HG02973 (cell line): ENCODE results near the gene JARID2.

ENCODE experiments used
- ATAC-seq: cut with Tn5 transposase; IDR thresholded peaks from one replicate; pipeline ENCODE4 v1.9.1; 2021; ENCODE audit warnings: moderate library complexity; ENCODE audit not compliant: unreplicated experiment

The JARID2 gene

DNA sequence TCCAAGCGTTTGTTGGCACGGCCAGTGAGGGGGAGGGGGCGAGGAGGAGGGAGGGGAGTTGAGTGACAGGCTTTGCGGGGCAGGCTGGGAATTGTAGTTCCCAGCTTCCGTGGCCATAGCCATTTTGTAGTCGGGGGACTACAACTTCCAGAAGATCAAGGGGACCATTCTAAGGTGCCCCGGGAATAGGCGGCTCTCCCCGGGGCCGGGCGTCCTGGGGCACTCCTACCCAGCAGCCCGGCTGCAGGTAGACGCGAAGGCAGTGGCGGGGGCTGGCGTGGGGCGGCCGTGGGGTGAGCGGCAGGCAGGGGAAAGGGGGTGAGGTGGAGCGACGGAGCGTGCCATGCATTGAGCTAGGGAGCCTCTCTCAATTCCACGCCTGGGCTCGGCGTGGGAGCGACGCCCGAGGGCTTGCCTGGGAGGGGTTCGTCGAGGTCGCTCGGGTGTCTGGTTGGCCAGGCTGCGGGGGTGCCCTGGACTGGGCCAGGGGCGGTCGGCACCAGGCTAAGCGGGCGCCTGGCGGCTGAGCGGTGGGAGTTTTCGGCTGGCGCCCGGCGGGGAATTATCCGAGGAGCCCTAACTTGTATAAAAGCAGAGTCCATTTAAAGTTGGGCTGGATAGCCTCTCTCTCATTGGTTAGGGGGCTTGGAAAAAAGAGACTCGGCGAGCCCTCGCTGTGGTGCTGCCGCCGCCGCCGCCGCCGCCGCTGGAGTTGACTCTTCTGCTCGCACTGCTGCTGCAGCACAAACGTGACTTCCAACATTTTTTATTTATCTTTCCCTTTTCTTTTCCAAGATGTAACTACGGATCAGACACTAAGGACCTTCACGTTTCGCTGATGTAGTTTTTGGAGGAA lies at the start of gene JARID2:
TSS of gene JARID2 (plus strand) at position 709 of the 856 bp plus-strand sequence. CDS start 471 bp downstream, outside the sequence.
- peak; percentile 43 for ATAC-seq

DNA sequence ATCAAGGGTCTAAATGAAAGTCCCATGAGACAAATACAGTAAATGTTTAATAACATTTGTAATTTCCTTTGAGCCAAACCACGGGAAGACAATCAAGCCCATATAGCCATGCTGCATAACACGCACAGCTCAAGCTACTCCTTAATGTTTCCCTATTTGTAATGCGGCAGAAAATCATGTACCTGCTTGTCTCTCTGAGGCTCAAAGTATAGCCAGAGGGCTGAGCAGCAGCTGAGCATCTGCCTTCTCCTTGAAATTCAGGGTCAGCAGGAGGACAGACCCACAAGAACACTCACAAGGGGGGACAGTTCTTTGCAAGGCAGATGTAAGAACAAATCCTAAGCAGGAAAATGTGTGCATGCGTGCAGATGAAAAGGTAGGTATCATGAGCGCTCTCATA lies 45.8 kb upstream of the JARID2 start:
- no peak for ATAC-seq

DNA sequence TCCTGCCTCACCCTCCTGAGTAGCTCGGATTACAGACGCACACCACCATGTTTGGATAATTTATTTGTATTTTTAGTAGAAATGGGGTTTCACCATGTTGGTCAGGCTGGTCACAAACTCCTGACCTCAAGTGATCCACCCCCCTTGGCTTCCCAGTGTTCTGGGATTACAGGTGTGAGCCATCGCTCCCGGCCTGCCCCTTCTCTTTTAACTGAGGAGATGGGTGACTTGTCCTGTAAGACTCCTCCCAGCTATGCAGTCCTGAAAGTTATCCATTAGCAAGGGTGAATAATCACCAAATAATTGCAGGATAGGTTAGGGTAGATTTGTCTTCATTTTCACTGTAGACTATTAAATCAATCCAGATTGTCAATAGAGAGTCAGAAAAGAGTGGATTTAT lies 40.5 kb upstream of the JARID2 start:
- no peak for ATAC-seq

DNA sequence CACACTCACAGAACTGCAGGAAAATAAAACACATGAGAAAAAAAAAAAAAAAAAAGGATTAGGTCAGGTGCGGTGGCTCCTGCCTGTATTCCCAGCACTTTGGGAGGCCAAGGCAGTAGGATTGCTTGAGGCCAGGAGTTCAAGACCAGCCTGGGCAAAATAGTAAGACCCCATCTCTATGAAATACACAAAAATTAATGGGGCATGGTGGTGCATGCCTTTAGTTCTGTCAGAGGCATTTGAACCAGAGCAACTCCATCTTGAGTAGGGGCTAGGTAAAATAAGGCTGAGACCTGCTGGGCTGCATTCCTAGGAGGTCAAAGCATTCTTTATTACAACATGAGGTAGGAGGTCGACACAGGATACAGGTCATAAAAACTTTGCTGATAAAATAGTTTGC lies 39.0 kb upstream of the JARID2 start:
- ATAC-seq, result no peak

DNA sequence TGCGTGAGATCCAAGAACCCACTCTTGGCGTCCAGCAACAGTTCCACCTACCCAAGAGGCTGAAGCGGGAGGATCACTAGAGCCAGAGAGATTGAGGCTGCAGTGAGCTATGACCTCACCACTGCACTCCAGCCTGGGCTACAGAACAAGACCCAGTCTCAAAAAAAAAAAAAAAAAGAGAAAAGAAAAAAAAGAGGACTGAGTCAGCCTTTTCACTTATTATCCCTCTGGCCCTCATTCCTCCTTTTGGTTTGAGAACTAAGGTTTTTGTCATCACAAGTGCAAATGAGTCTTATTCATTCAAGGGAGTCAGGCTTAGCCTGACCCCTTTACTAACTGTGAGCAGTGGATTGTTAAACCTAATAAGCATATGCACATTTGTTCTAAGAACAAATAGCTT lies 37.9 kb upstream of the JARID2 start:
- ATAC-seq, result no peak

DNA sequence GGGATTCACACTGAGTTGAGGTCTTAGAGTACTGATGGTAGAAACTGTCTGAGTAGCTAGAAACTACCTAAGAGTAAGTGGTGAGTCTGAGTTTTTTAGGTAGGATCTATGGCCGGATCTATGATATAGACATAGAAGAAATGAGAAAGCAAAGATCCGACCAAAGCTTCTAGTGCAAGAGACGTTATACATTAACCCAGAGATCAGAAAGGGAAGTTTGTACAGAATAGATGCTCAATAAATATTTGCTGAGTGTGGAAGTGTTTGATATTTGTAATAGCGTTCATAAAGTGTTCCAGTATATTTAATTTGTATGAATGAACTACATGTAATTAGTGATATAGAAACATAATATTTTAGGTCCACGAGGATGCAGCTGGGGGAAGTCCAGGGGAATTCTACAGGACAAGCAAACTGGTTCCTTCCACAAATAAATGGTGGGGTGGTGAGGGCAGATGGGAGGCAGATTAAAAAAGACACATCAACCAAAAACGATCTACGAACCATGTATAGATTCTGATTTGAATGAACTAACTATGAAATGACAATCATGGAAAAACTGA lies 31.9 kb upstream of the JARID2 start:
- no peak for ATAC-seq

DNA sequence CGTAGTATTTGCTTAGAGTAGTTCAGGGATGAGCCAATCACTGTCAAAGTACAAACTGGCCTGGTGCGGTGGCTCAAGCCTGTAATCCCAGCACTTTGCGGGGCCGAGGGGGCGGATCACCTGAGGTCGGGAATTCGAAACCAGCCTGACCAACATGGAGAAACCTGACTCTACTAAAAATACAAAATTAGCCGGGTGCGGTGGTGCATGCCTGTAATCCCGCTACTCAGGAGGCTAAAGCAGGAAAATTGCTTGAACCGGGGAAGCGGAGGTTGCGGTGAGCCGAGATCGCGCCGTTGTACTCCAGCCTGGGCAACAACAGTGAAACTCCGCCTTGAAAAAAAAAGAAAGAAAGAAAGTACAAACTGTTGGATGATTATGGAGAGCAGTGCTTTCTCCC lies 27.5 kb upstream of the JARID2 start:
- no peak for ATAC-seq

DNA sequence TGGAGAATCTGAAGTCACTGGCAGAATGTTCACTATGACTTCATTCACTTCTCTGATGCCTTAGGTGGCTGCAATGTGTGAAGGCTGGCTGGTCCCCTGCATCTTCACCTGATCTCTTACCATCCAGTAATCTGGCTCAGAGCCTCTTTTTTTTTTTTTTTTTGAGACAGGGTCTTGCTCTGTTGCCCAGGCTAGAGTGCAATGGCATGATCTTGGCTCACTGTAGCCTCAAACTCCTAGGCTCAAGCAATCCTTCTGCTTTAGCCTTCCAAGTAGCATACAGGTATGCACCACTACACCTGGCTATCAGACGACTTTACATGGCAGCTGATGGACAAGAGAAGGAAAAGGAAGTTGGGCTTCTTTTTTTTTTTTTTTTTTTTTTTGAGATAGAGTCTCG lies 25.8 kb upstream of the JARID2 start:
- no peak for ATAC-seq

DNA sequence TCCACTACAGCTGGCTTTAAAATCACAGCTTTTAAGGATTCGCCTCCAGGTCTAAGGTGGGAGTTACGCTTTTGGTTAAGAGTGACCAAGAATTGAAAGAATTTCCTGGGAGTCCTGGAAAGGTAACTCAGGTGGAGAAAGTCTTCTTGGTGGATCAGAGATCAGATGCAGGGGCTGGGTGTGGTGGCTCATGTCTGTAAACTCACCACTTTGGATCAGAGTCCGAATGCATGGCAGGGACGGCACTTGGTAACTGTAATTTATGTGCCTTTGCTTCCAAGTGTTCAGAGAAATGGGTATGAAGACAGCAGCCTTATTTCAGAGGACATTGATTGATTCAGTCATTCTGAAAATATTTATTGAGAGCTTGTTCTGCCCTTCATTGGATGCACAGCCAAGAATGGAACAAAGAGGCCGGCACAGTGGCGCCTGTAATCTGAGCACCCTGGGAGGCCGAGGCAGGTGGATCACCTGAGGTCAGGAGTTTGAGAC lies 18.0 kb upstream of the JARID2 start:
- no peak for ATAC-seq

DNA sequence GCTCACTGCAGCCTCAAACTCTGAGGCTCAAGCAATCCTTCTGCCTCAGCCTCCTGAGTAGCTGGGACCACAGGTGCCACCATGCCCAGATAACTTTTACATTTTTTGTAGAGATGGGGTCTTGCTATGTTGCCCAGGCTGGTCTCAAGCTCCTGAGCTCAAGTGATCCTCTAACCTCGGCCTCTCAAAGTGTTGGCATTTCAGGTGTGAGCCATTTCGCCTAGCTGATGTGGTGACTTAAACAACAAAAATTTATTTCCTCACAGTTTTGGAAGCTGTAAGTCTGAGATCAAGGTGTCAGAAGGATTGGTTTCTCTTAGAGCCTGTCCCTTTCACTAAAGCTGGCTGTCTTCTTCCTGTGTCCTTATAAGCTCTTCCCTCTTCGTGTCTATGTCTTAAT lies 15.0 kb upstream of the JARID2 start:
- ATAC-seq, result no peak

DNA sequence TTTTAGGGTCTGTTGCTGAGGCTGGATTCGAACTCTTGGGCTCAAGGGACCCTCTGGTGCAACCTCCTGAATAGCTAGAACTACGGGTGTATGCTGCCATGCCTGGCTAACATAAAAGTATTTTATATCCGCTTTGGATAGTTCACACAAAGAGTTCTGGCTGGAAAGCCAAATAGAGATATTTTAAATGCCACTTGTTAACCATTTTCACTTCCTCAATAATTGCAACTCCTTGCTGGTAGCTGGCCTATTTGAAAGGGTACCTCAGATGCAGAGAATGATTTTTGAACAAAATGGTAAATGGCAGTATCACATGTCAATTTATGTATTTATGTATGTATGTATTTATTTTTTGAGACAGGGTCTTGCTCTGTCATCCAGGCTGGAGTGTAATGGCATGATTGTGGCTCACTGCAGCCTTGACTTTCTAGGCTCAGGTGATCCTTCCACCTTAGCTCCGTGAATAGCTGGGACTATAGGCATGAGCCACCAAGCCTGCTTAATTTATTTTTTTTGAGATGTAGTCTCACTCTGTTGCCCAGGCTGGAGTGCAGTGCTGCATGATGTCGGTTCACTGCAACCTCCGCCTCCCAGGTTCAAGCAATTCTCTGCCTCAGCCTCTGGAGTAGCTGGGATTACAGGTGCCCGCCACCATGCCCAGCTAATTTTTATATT lies 12.9 kb upstream of the JARID2 start:
- ATAC-seq, result no peak

DNA sequence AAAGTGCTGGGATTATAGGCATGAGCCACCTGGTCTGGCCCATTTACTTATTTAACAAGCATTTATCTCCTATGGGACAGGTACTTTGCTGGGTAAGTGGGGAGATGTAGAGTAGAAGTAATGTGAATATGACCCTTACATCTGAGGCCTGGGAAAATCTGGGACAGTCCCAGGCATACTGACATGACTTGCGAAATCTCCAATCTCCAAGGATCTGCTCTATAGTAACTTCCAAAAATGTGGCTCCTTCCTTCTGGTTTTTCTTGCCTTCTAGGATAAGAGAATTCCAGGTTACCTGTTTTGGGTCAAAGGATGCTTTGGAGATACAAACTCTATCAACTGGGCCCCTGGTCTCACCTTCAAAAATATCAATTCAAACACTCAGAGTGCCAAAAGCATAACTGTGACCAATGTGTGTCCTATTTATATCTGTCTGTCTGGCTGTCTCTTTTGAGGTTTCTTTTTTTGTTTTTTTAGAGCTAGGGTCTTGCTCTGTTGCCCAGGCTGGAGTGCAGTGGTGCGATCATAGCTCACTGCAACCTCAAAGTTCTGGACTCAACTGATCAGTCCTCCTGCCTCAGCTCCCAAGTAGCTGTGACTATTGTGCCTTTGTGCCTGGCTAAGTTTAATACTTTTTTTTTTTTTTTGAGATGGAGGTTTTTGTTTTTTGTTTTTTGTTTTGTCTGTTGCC lies 11.7 kb upstream of the JARID2 start:
- no peak for ATAC-seq

DNA sequence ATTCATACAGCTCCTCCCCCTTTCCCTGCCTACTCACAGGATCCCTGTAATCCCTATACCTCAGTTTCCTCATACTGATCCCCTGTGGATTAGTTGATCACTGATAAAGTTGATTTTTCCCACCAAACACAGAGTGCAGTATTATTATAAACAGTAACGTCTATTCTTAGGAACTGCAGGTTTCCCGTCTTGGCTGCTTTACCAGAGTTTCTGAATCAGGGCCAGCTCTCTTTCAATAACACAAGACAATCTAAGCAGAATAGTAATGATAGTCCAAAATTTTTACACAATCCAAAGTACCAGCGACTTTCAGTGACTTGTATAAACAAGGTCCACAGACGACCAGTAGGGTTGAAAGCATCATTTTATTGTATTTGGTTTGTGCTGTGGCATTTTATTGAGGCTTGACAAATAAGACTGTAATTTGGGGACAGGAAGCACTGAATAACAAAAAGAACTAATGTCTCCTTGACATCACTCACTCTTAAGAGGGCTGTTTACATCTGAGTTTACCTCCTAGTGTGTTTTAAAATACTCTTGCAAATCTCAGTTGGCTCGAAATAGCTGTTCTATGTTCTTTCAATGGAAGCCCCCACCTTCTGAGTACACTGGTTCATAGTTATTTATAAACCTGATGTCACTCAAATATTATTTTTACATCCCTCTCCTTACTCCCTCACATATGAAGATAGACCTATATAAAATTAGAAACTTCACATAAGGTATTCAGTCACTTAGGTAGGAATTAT lies 6.1 kb upstream of the JARID2 start:
- no peak for ATAC-seq

DNA sequence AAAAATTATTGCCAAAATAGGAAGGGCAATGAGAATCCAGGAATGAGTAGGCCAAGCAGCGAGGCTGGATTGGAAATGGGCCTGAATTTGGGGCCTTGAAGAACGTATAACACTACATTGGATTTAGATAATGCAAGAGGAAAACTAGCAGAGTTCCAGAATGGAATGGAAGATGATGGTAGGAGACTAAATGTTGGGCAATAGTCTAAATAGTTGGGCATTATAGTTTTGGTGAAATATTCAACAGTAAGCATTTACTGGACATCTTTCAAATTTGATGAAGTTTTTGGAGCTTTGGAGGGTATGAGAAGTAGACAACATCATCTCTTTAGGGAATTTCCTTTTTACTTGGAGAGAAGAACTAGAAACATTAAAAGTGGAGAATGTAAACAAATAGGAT lies 3.4 kb upstream of the JARID2 start:
- no peak for ATAC-seq

DNA sequence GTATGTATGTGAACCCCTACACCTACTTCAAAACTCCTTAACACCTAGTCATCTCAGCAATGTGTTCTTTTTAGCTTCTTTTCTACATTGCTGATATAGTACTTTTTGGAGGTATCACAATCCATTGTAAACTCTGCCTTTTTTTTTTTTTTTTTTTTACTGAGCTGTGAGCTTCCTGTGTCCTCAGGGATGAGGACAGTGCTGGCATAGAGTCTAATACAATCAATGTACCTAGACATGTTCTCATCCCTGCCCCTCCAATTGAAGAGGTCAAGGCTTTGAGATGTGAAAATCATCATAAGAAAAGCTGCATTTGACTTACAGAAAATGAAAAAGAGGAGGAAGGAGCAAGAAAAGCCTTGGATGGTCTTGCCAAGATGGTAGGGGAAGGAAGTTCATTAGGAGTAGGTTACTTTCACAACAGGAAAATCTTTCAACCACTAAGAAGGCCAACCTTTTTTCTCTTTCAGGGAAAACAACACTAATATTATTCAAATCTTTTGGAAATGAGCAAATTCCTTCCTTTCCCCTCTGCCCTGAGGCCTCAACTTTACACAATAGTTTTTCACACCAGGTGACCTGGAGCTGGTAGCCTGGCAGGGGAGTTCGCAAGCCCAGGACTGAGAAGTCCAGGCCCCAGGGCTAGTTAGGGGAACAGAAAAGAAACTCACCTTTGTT lies 2.8 kb upstream of the JARID2 start:
- ATAC-seq, result no peak

DNA sequence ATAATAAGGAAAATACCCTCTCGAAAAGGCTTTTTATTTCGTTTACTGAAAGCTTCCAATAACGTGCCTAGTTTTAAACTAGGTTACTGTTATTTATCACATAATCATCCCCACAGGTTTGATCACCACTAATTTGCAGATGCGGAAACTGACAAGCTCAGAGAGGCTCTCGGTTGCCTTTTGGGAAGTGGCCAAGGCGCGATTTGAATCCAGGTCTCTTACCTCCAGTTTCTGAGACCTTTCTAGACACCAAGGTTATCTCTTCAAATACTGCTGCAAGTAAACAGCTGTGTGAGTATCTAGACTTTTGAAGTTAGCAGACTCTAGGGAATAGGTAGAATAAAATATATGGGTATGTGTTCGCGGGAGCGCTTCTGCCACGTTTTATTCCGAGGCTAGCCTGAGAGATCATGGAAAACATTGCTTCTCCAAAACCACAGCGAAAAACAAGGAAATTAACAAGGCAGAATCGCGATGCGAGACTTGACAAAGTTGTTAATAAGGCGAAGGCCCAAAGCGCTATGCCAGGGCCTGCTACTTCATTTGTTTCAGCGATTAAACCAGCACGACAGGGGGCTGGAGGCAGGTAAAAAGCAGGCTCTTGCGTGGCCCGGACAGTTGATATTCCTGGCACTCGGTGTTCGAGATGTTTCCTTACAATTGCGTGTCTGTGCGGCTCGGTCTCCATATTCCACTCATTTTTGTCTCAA lies 1.8 kb upstream of the JARID2 start:
- ATAC-seq, result no peak

DNA sequence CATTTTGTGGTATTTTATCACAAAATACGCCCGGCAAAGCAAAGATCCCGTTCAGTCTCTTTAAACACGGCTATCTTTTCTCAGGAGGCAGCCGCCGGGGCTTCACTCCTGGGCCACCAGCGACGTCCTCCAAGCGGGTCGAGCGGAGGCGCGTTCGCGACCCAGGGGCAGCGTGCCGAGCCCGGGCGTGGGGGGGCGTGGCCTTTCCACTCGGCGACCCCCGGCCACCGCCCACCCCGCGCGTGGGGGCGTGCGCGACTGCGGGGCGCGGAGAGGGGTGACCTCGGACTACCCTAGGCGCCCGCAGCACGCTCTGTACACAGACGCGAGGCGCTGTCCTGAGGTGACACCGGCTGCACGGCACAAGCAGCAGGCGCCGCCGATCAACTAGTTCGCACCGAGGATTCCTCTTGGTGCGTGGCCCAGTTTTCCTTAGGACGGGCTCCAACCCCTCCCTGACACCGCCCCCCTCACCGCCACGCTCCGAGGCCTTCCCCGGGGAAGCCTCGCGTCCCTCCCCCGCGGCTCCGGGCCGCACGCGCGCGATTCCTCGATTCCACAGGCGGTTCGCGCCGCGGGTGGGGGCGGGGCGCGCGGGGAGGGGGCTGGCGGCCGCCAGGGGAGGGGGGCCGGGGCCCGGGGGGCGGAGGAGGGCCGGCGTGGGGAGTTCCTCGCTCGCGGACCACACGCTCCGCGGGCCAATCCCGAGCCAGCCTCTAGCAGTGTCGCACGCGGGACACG lies 1.1 kb upstream of the JARID2 start:
- peak; percentile 18 for ATAC-seq

DNA sequence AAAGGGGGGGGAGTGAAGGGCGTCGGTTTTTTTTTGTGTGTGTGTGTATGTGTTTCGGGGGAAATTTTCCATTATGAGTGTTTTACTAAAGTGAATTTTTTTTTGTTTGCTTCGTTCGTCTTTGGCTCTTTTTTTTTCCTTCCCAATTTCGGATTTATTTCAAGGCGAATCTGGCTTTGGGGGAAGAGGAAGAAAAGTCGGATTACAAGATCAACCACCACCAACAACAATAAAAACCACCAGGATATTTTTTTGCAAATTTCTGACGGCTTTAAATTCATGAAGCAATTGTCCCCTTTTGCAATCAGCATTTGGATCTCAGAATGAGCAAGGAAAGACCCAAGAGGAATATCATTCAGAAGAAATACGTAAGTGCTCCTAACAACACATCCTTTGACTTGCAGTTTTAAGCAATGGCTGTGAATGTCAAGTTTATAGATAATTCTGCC lies 372 bp downstream of the JARID2 start:
- ATAC-seq, result no peak
